Activated naive CD4-positive, alpha-beta T cell treated with anti-CD3 and anti-CD28 coated beads for 36 hours (primary cell): ENCODE data around the gene GAL. TPM values are rescaled to one million over a fixed set of nuclear protein-coding genes. Genes with fewer than 3 reads are reported as not detected.

Experiments used
- CTCF ChIA-PET: fragments of 350-600 bp; sonication (Branson Sonifier 250); formaldehyde crosslinking; loops from one replicate; lab custom pipeline; 2021; ENCODE audit warnings: antibody characterized with exemption; lab: Charles Lee
- DNase-seq: peaks from one replicate; pipeline ENCODE4 v3.0.0-alpha.2; 2020
- H3K27ac Mint-ChIP-seq: one replicate; pipeline ENCODE4 v1.8.0; 2021; ENCODE audit warnings: mild to moderate bottlenecking, mixed read lengths
- H3K27me3 Mint-ChIP-seq: one replicate; pipeline ENCODE4 v1.8.0; 2021; ENCODE audit warnings: low read depth, mixed read lengths
- H3K36me3 Mint-ChIP-seq: one replicate; pipeline ENCODE4 v1.8.0; 2021; ENCODE audit warnings: low read depth, mixed read lengths
- H3K4me1 Mint-ChIP-seq: one replicate; pipeline ENCODE4 v1.8.0; 2021; ENCODE audit warnings: low read depth, mixed read lengths
- H3K4me3 Mint-ChIP-seq: one replicate; pipeline ENCODE4 v1.8.0; 2021; ENCODE audit warnings: mild to moderate bottlenecking, moderate library complexity, mixed read lengths
- H3K9me3 Mint-ChIP-seq: one replicate; pipeline ENCODE4 v1.8.0; 2021; ENCODE audit warnings: mixed read lengths
- intact Hi-C: fragments of 100-400 bp; cut with micrococcal nuclease; formaldehyde crosslinking; loops from one replicate; pipeline ENCODE4 v1.15.1; 2023
- total RNA-seq, 2 experiments: library from RNA; stranded (reverse); gene quantifications; one replicate each; pipeline ENCODE4 v1.2.3, GENCODE V29; 2021

The GAL gene
- total RNA-seq, 2 experiments from 2014 or later: 3.6 to 3.9 TPM

DNA sequence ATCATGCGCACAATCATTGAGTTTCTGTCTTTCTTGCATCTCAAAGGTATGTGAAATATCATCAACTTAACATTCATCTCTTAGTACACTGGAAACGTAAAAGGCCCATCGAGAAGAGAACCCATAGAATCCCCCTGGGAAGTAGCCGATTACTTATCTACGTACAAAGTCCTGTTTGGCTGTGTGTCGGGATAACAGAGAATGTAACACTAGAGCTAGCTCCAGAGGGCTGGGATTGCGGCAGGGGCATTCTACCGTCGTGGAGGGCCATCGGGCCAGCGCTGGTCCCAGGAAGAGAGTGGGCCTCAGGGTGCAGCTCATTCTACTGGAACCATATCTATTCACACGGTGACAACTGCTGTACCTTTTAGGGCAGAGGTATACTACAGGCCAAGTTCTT lies 4.5 kb downstream of the GAL start:
- Mint-ChIP-seq H3K4me1 (peaks cover 19% of the 10 kb centered on the region), H3K9me3 (no peaks in the 10 kb centered on the region), H3K27ac (no peak overlapping the region), H3K27me3 (peaks cover 17% of the 10 kb centered on the region), H3K4me3 (no peak overlapping the region), H3K36me3 (no peaks in the 10 kb centered on the region)
- intact Hi-C loops: no loop called here
- DNase-seq: no peak
- CTCF ChIA-PET: no interaction called here

DNA sequence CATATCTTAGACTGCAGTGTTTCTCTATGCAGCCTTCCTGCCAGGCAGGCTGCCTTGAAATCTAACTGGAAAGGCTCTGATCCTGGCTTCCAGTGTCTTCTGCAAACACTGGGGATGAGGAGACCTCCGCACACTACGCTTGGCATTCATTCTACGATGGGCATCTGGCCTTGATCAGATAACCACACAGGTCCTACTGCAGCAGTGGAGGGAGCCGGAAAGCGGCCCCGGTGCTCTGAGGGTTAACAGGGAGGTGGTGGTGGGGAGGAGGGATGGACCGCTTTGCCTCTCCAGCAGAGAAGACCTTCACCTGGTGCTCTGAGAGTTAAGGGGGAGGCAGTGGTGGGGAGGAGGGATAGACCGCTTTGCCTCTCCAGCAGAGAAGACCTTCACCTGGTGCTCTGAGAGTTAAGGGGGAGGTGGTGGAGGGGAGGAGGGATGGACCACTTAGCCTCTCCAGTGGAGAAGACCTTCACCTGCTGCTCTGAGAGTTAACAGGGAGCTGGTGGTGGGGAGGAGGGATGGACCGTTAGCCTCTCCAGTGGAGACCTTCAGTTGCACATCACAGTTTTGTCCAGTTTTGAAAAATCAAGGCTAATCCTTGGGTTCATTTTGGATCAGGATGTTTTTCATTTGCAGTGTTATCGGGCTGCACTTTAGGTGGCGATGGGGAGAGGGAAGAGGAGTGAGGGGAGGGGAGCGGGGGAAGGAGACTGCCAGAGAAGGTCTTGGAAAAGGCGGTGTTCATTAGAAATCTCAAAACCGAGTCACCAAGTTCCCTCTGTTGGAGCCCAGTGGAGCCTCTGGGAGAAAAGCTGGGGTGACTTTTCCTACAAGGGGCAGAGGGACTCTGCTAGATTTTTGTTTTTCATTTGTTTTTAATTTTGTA lies 5.6 kb downstream of the GAL start:
- DNase-seq: no peak
- Mint-ChIP-seq H3K36me3 (no peaks in the 10 kb centered on the region), H3K27ac (no peak overlapping the region), H3K4me1 (peaks cover 19% of the 10 kb centered on the region), H3K27me3 (peaks cover 13% of the 10 kb centered on the region), H3K4me3 (no peak overlapping the region), H3K9me3 (no peaks in the 10 kb centered on the region)
- intact Hi-C loops: no loop called here
- CTCF ChIA-PET: interaction anchor here (0.8 to 1.5 kb wide), 4 partner anchors 13 to 106 kb away, joined by 3 to 4 read pairs (median 4); no protein-coding TSS in a partner anchor

DNA sequence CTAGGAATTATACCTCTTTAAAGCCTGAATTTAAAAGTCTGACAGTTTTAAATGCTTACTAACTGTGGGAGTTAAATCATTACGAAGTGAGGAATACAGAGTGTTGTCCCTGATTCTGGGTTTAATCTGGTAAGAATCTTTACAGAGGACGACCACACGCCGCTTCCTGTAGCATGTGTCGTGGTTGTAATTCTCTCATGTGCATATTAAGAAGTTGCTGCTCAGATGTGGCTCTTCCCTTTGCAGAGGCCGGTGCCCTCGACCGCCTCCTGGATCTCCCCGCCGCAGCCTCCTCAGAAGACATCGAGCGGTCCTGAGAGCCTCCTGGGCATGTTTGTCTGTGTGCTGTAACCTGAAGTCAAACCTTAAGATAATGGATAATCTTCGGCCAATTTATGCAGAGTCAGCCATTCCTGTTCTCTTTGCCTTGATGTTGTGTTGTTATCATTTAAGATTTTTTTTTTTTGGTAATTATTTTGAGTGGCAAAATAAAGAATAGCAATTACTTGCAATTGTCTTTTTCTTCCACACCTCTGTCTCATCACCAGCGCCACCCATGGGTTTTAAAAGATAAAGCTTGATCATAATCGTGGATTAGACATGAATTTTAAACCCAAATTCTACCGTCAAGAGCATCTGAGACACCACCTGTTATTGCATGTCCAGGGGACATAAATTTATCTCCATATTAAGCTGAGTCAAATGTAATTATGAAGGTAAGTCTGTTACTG lies 6.5 kb downstream of the GAL start:
- Mint-ChIP-seq H3K36me3 (no peaks in the 10 kb centered on the region), H3K4me3 (no peak overlapping the region), H3K4me1 (peaks cover 19% of the 10 kb centered on the region), H3K27ac (no peak overlapping the region), H3K9me3 (no peaks in the 10 kb centered on the region), H3K27me3 (peaks cover 6% of the 10 kb centered on the region)
- intact Hi-C loops: no loop called here
- DNase-seq: peak; percentile 49
- CTCF ChIA-PET: interaction anchor here (0.5 to 1.5 kb wide), 8 partner anchors 12 to 272 kb away, joined by 3 to 4 read pairs (median 3); no protein-coding TSS in a partner anchor

DNA sequence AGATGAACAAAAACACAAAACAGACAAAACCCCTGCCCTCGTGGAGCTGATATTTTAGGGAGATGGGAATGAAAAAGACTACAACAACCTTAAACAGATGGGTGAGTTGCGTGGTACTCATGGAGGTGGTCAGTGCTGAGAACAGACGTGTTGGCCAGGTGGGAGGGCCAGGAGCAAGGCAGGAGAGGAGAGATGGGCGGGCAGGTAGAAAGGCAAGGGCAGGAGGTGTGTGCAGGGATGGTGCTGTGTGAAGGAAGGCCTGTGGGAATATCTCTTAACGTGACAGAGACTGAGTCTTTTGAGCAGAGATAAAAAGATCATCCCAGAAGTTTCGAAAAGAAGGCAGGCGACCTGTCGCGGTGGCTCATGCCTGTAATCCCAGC lies 7.0 kb downstream of the GAL start:
- H3K36me3 Mint-ChIP-seq: peaks cover 2% of the 10 kb centered on the region
- H3K27ac Mint-ChIP-seq: no peak overlapping the region
- peaks cover 19% of the 10 kb centered on the region for H3K4me1 Mint-ChIP-seq
- peaks cover 4% of the 10 kb centered on the region for H3K9me3 Mint-ChIP-seq
- intact Hi-C loops: no loop called here
- no peak overlapping the region for H3K4me3 Mint-ChIP-seq
- CTCF ChIA-PET: interaction anchor here (0.5 to 1.5 kb wide), 6 partner anchors 12 to 272 kb away, joined by 3 to 4 read pairs (median 4); no protein-coding TSS in a partner anchor
- H3K27me3 Mint-ChIP-seq: peaks cover under 1% of the 10 kb centered on the region
- DNase-seq: no peak

DNA sequence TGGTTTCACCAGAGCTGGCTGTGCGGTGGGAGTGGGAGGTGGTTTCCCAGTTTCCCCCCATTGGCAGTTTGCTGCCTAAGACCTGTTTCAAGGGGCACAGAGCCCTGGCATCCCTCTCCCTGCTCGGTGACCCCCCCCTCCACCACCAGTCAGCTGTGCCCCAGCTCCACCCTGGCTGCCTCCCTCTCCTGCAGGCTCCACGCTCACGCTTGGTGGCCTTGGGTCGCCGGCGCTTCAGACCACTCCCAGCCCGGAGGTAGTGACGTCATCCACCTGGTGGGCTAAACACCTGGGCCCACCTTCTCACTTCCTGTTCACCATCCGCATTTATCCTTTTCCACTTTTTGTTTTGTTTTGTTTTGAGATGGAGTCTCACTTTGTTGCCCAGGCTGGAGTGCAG lies 7.8 kb downstream of the GAL start:
- Mint-ChIP-seq H3K4me1 (peaks cover 19% of the 10 kb centered on the region), H3K27me3 (no peaks in the 10 kb centered on the region), H3K36me3 (peaks cover 2% of the 10 kb centered on the region), H3K9me3 (peaks cover 6% of the 10 kb centered on the region), H3K27ac (no peak overlapping the region), H3K4me3 (no peak overlapping the region)
- CTCF ChIA-PET: no interaction called here
- no peak for DNase-seq
- intact Hi-C loops: no loop called here

DNA sequence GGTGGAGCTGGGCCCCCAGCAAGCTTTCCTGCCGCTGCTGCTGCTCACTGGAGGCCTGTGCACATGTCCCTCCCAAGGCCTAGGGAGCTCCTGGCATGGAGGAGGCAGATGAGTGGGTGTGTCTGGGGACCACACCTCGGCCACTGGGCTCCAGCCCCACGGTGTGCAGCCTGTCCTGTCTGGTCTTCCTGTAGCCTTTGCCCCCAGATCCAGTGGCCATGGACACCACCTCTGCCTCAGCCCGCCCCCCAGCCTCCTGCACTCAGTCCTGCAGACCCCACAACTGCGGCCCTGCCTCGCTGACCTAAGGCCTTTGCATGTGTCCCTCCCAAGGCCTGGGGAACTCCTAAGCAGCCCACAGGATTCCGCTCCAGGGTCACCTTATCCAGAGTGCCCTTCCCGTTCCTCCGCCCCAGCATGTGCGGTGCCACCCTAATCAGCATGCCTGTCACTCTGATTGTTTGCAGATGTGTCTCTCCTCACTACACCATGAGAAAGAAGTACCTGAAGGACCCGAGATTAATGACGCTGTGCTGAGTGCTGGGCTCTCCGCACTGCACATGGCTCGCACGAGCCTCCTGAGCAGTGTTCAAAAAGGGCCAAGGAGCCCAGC lies 8.6 kb downstream of the GAL start:
- no peak overlapping the region for H3K4me3 Mint-ChIP-seq
- H3K9me3 Mint-ChIP-seq: peaks cover 9% of the 10 kb centered on the region
- CTCF ChIA-PET: no interaction called here
- peaks cover 3% of the 10 kb centered on the region for H3K27me3 Mint-ChIP-seq
- no peak overlapping the region for H3K27ac Mint-ChIP-seq
- peaks cover 19% of the 10 kb centered on the region for H3K4me1 Mint-ChIP-seq
- intact Hi-C loops: no loop called here
- peaks cover 4% of the 10 kb centered on the region for H3K36me3 Mint-ChIP-seq
- DNase-seq: no peak

DNA sequence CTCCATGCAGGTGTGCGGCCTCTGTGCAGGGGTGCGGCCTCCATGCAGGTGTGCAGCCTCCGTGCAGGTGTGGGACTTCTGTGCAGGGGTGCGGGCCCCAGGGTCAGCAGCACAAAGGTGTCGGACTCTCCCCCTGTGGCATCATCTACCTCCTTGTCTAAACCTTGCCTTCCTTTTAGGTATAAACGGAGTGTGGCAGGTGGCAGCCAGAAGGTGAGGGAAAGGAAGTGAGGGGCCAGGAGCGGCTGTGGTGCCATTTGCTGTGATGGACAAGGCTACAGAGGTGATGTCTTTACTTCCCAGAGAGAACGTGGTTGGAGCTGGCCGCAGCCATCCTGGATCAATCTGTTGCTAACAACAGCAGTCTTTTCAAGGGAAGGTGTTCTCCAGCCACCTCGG lies 9.1 kb downstream of the GAL start:
- Mint-ChIP-seq H3K4me1 (peaks cover 19% of the 10 kb centered on the region), H3K36me3 (peaks cover 4% of the 10 kb centered on the region), H3K4me3 (no peak overlapping the region), H3K9me3 (peaks cover 9% of the 10 kb centered on the region), H3K27ac (no peak overlapping the region), H3K27me3 (peaks cover 3% of the 10 kb centered on the region)
- CTCF ChIA-PET: no interaction called here
- intact Hi-C loops: no loop called here
- DNase-seq: no peak

DNA sequence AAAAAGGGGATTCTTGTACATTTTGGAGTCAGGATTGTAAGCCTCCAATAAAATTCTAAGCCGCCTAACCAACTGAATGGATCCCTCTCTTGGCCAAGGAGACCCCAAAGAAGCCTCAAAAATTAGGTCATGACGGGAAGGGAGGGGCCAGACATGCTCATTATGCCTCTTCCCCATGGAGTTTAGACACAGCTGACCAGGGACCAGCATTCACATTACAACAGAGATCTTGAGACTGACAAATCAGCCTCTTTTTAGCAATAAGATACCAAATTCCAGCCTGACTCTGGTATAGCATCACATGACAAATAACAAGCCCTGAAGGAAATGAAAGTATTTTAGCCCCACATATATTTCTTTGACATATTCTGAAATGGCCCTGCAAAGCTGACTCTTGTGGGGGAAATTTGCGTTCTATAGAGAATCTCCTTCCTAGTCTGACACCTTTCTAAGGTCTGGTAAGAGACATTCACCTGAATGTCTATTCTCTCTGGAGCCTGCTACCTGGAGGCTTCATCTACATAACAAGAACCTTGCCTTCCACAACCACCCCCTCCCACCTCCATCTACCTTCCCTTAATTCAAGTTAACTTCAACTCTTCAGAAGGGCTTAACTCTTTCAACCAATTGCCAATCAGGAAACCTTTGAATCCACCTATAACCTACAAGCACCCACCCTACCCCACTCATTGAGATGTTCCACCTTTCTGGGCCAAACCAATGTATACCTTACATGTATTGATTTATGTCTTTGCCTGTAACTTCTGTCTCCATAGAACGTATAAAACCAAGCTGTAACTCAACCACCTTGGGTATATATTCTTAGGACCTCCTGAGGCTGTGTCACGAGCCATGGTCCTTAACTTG lies 10.3 kb downstream of the GAL start:
- peaks cover 3% of the 10 kb centered on the region for H3K27me3 Mint-ChIP-seq
- CTCF ChIA-PET: no interaction called here
- H3K36me3 Mint-ChIP-seq: peaks cover 4% of the 10 kb centered on the region
- DNase-seq: no peak
- intact Hi-C loops: no loop called here
- H3K4me1 Mint-ChIP-seq: peaks cover 18% of the 10 kb centered on the region
- H3K9me3 Mint-ChIP-seq: peaks cover 9% of the 10 kb centered on the region
- no peak overlapping the region for H3K27ac Mint-ChIP-seq
- H3K4me3 Mint-ChIP-seq: no peak overlapping the region

DNA sequence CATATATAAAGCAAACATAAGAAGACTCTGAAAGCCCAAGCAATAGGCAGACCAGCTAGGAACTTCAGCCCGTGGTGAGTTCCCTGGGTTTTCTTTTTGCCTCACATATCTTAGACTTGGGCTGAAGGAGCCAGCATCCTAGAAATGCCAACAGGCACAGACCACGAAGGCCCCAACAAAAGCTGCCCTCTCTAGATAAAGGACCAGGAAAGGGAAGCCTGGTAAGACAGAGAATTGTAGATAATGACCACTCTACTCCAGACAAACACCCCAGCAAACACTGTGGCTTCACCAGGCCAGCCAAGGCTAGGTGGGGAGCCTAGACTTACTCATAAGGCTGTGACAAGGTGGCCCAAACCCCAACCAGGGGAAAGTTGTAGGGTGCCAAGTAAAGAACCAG lies 11.2 kb downstream of the GAL start:
- peaks cover 9% of the 10 kb centered on the region for H3K9me3 Mint-ChIP-seq
- no peak overlapping the region for H3K27ac Mint-ChIP-seq
- intact Hi-C loops: no loop called here
- no peak for DNase-seq
- H3K27me3 Mint-ChIP-seq: peaks cover 3% of the 10 kb centered on the region
- CTCF ChIA-PET: interaction anchor here (0.7 kb wide), 1 partner anchor 173 kb away, joined by 4 read pairs; no protein-coding TSS in a partner anchor
- peaks cover 4% of the 10 kb centered on the region for H3K36me3 Mint-ChIP-seq
- no peak overlapping the region for H3K4me3 Mint-ChIP-seq
- H3K4me1 Mint-ChIP-seq: peaks cover 9% of the 10 kb centered on the region

DNA sequence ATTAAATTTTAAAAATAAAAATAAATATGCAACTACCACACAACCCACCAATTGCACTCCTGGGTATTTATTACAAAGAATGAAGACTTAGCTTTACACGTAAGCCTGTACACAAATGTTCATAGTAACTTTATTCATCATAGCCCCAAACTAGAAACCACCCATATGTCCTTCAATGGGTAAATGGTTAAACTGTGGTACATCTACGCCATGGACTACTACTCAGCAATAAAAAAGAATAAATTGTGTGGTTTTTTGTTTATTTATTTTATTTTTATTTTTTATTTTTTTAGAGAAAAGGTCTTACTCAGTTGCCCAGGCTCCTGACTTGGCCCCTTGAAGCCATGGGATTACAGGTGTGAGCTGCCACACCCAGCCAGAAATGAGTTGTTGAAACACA lies 14.6 kb downstream of the GAL start:
- DNase-seq: no peak
- Mint-ChIP-seq H3K4me1 (no peaks in the 10 kb centered on the region), H3K27me3 (peaks cover 3% of the 10 kb centered on the region), H3K9me3 (peaks cover 9% of the 10 kb centered on the region), H3K36me3 (peaks cover 4% of the 10 kb centered on the region), H3K4me3 (no peak overlapping the region), H3K27ac (no peak overlapping the region)
- CTCF ChIA-PET: no interaction called here
- intact Hi-C loops: no loop called here

DNA sequence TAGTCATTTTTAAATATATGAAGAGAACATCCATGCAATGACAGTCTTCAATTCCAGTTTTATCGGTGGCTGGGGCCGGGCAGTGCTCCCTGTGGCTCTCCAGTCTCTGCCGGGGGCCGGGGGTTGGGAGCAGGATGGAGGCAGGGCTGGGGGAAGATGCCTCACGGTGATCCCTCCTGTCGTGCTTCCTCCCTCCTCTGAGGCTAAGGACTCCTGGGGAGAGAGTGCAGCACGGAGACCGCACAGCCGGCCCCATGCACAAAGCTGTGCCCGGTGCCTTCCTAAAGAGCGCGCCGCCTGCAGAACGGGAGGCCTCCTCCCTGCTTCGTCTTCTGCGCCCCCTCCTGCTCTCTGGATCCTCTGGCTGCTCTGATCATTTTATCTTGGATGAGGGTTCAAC lies 20.5 kb downstream of the GAL start:
- Mint-ChIP-seq H3K36me3 (no peaks in the 10 kb centered on the region), H3K9me3 (no peaks in the 10 kb centered on the region), H3K27ac (no peak overlapping the region), H3K4me3 (no peak overlapping the region), H3K4me1 (no peaks in the 10 kb centered on the region), H3K27me3 (no peaks in the 10 kb centered on the region)
- intact Hi-C loops: no loop called here
- CTCF ChIA-PET: no interaction called here
- DNase-seq: no peak

DNA sequence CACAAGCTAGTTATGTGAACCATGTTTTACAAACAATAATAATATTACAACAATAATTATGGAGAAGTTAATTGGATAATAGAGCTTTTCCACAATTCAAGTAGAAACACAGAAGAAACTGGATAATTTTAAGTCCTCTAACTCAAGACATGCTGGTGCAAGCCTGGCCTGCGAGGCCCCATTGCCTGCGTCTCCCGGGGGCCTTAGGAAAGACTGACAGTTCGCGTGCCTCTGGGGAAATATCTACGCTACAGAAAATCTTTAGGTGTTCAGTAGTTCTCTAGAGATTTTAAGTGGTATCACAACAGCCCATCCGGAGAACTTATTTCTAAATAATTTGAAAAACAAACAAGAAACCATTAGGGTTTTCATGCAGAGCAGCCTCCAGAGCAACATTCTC lies 23.2 kb downstream of the GAL start:
- Mint-ChIP-seq H3K9me3 (no peaks in the 10 kb centered on the region), H3K4me1 (no peaks in the 10 kb centered on the region), H3K4me3 (no peak overlapping the region), H3K36me3 (no peaks in the 10 kb centered on the region), H3K27me3 (no peaks in the 10 kb centered on the region), H3K27ac (no peak overlapping the region)
- CTCF ChIA-PET: no interaction called here
- no peak for DNase-seq
- intact Hi-C loops: no loop called here
